H1 (cell line): ENCODE data around the gene EPHA8.

Experiments used
- CHD2 ChIP-seq: IDR thresholded peaks from 2 replicates; pipeline ENCODE4 v1.6.1; 2012; ENCODE audit warnings: low read length, improper control_type of control experiment
- GABPA ChIP-seq: IDR thresholded peaks from 2 replicates; pipeline ENCODE4 v1.6.1; 2011; ENCODE audit warnings: mild to moderate bottlenecking, low read length, moderate library complexity, borderline replicate concordance; ENCODE audit not compliant: insufficient read depth
- TF ChIP-seq, protein P1 (sequence below), 3 experiments: IDR thresholded peaks; 1 replicate in 2 of 3; 2 replicates in 1 of 3; pipeline versions ENCODE4 v1.5.1 to v1.6.1; 2011; ENCODE audit warnings: low read length in 3 of 3, mild to moderate bottlenecking in 3 of 3, inconsistent platforms in 2 of 3, low read depth in 1 of 3, moderate library complexity in 1 of 3; ENCODE audit not compliant: insufficient read depth in 1 of 3; ENCODE audit errors: control extremely low read depth in 1 of 3

- no peak for TF ChIP-seq GABPA
- TF ChIP-seq, protein P1, sequence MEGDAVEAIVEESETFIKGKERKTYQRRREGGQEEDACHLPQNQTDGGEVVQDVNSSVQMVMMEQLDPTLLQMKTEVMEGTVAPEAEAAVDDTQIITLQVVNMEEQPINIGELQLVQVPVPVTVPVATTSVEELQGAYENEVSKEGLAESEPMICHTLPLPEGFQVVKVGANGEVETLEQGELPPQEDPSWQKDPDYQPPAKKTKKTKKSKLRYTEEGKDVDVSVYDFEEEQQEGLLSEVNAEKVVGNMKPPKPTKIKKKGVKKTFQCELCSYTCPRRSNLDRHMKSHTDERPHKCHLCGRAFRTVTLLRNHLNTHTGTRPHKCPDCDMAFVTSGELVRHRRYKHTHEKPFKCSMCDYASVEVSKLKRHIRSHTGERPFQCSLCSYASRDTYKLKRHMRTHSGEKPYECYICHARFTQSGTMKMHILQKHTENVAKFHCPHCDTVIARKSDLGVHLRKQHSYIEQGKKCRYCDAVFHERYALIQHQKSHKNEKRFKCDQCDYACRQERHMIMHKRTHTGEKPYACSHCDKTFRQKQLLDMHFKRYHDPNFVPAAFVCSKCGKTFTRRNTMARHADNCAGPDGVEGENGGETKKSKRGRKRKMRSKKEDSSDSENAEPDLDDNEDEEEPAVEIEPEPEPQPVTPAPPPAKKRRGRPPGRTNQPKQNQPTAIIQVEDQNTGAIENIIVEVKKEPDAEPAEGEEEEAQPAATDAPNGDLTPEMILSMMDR (IDR thresholded peaks at IDR 0.05; ENCODE audit: control extremely low read depth in 1 of 3, insufficient read depth in 1 of 3, low read depth in 1 of 3, low read length in 3 of 3): no peak
- TF ChIP-seq CHD2: no peak
Observed at GRCh38 chr1:22592919-22593790, 29.9 kb downstream of the EPHA8 start.
